Stimulated activated CD8-positive, alpha-beta memory T cell treated with anti-CD3 and anti-CD28 coated beads, Interleukin-2, amount 100 ng/mL, for 48 hours (primary cell): Measurements from ENCODE around the gene DNAH2.

ENCODE experiments used
- DNase-seq, 2 donors: peaks; one replicate each; pipeline ENCODE4 v3.0.0-alpha.2; 2020; ENCODE audit warnings: low read depth in 2 of 2

Gene DNAH2

DNA sequence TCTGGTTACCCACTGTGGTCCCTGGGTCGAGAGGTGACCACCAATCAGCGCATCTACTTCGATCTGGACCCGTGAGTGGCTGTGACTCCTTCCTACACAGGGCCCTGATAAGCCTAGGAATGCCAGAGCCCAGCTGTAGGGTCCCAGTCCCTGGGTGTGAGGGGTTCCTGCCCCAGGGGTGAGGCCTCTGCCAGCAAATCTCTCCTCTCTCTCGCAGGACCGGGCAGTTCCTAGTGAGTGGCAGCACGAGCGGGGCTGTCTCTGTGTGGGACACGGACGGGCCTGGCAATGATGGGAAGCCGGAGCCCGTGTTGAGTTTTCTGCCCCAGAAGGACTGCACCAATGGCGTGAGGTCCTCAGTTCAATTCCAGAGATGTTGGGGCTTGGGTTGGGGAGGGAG lies 14.8 kb upstream of the DNAH2 start:
- DNase-seq = no peak

DNA sequence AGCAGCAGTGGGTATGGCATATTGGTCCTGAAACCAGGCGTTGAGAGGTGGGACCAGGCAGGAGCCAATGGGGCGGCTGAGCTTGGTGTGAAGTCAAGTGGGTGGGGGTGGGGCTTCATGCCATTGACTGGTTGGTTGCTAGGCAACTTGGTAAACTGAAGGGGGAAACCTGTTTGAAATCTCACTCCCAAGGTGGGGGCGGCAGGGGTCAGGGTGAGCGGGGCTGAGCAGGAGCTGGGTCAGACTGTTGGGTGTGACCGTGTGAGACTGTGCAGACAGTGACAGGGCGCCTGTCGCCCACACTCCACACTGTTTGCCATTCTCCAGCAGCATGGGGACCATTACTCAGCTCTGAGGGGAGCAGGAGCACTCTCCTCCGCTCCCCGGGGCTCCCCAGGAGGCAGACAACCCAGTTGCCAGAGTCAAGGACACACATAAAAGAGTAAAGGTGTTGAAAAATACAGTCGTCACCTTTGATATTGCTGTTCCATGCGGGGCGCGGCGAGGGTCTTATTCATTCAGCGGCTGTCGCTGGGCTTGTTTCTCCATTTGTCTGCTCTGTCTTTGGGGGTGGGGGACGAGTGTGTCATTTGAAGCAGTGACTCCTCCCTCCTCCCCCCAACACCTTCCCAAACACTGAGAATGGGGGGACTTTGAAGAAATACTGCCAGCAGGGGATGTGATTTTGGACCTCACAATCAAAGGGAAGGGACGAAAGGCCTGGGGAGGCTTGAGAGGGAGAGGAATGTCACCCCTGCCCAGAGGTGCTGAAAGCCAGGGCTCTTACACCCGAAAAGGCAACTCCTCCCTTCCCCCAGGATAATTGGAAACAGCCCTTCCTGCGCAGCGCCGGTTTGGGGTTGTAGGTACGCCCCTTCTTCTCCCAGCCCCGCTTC lies 13.7 kb upstream of the DNAH2 start:
- no peak for DNase-seq

DNA sequence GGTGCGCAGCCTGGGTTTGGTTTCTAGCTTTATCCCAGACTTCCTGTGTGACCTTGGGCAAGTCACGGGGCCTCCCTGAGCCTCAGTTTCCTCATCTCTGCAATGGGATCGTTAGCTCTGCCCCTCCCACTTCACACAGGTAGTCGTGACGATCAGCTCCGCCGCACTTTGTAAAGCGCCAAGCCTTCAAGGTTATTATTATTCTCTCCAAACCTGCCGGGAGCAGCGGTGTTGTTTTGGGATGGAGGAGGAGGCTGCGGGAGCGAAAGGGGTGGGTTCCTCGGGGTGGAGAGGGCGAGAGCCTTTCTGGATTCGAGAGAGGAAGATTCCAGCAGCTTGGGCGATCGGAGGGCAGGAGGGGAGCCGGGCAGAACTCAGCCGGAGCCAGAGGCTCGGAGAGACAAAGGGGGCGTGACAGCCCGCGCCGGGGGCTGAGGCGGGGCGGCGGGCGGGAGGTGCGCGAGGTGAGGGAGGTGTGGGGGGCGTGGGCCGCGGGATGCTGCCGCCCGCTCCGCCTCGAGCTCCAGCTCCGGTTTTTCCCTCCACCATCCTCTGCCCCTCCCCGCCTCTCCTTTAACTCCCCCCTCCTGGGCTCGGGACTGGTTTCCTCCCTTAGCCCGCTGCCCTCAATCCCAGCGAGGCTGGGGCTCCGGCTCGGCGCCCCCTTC lies 12.8 kb upstream of the DNAH2 start, which contains the start of gene EFNB3:
EFNB3 (plus strand) TSS at position 602 of the 668 bp plus-strand sequence. CDS start 397 bp downstream, outside the sequence.
- DNase-seq = no peak

DNA sequence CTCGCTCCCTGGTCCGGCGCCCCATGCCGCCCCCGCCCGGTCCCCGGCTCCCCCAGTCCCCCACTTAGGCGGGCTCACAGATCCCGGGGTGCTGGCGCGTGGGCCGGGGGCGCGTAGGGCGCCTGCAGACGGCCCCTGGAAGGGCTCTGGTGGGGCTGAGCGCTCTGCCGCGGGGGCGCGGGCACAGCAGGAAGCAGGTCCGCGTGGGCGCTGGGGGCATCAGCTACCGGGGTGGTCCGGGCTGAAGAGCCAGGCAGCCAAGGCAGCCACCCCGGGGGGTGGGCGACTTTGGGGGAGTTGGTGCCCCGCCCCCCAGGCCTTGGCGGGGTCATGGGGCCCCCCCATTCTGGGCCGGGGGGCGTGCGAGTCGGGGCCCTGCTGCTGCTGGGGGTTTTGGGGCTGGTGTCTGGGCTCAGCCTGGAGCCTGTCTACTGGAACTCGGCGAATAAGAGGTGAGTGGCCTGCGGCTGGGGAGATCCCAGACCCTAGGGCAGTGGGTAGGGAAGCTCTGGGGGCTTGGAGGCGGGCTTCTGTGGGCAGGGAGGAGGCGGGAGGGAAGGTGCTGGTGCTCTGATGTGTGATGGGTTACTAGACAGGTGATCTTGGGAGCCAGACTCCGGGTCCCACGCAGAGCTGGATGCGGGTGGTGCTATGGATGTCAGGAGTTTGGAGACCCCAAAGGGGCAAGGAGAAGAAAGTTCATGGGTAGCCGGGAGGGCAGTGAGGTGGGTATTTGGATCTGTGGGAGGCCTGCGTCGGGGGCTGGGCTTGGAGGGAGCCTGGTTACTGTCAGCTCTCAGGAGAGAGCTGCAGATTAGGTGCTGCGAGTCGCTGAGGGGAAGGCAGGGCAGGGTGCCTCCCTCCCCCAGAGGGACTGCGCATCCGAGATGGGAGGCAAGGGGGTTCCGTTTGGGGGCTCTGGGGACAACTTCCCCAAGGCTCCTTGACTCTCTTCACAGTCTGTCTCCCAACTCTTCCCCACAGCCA lies 12.0 kb upstream of the DNAH2 start:
- DNase-seq = no peak

- no peak for DNase-seq
Measured at GRCh38 chr17:7706631-7707354, 10.8 kb upstream of the DNAH2 start.

- no peak for DNase-seq
Measured at GRCh38 chr17:7707446-7707845, 10.1 kb upstream of the DNAH2 start.

DNA sequence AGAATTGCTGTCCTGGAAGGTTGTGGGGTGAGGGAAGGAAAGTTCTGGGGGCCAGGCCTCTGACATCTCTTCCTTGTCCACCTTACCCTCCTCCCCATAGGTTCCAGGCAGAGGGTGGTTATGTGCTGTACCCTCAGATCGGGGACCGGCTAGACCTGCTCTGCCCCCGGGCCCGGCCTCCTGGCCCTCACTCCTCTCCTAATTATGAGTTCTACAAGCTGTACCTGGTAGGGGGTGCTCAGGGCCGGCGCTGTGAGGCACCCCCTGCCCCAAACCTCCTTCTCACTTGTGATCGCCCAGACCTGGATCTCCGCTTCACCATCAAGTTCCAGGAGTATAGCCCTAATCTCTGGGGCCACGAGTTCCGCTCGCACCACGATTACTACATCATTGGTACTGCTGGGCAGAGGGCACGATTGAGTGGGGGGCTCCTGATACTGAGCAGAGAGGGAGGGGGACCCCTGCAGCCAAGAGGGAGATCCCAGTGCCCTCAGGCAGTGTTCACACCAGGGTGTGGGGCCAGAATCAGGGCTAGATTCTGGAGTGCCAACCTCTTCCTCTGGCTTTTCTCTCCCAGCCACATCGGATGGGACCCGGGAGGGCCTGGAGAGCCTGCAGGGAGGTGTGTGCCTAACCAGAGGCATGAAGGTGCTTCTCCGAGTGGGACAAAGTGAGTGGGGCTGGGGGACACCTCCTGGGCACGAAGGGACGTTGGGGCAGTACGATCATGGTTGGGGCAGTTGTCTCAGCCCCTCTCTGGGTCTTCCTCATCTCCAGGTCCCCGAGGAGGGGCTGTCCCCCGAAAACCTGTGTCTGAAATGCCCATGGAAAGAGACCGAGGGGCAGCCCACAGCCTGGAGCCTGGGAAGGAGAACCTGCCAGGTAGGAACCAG lies 9.4 kb upstream of the DNAH2 start:
- DNase-seq = no peak

DNA sequence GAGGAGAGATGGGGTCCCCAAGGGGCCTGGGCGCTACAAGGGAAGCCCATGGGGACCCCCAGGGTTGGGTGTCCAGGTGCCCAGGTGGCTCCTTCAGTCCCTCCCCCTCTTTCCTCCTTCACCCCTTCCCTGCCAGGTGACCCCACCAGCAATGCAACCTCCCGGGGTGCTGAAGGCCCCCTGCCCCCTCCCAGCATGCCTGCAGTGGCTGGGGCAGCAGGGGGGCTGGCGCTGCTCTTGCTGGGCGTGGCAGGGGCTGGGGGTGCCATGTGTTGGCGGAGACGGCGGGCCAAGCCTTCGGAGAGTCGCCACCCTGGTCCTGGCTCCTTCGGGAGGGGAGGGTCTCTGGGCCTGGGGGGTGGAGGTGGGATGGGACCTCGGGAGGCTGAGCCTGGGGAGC lies 8.5 kb upstream of the DNAH2 start:
- DNase-seq = no peak

GRCh38 chr17:7710301-7710700 lies 7.2 kb upstream of the DNAH2 start:
- no peak for DNase-seq

- no peak for DNase-seq
Measured at GRCh38 chr17:7711051-7711755, 6.3 kb upstream of the DNAH2 start.

DNA sequence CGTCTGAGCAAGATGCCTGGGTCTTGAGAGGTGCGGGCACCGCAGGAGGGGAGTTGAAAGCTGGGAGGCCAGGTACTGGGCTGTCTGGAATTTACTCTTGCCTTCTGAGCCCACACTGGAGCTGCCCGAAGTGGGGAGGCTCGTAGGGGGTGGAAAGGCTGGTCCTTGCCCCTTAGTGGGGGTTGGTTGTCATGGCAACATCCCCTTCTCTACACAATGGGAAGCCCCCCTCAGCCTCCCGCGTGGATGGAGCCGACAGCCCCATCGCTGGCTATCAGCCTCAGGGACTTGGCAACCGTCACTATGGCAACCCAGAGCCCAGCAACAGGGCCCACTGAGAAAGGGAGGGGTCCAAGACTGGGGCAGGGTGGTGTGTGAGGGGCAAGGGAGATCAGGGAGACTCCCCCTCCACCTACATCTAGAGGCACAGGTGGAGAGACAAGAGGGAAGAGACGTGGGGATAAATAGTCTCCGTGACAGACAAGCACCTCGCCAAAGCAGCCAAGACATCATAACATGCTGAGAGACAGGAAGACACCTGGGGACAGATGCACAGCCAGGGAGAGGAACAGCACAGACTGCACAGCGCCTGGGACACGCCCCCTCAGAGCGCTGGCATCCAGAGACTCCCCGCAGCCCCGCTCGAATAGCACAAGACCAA lies 5.3 kb upstream of the DNAH2 start:
- no peak for DNase-seq

DNA sequence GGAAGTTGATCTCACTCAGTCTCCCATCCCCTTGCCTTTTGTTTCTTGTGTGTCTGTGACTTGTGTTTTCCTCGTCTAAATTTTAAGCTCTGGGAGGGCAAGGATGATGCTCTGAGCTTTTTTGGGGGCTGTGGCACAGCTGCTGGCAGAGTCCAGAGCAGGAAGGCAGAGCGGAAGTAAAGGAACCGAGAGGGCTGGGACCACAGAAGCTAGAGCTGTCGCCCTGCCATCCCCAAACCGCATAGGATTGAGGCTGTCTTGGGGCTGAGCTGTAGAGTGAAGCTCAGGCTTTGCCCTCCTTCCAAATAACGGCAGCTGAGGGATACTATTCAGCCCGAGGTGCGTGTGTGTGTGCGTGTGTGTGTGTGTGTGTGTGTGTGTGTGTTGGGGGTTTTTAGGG lies 3.8 kb upstream of the DNAH2 start:
- DNase-seq = no peak

- no peak for DNase-seq
Measured at GRCh38 chr17:7714721-7715594, 2.6 kb upstream of the DNAH2 start.

DNA sequence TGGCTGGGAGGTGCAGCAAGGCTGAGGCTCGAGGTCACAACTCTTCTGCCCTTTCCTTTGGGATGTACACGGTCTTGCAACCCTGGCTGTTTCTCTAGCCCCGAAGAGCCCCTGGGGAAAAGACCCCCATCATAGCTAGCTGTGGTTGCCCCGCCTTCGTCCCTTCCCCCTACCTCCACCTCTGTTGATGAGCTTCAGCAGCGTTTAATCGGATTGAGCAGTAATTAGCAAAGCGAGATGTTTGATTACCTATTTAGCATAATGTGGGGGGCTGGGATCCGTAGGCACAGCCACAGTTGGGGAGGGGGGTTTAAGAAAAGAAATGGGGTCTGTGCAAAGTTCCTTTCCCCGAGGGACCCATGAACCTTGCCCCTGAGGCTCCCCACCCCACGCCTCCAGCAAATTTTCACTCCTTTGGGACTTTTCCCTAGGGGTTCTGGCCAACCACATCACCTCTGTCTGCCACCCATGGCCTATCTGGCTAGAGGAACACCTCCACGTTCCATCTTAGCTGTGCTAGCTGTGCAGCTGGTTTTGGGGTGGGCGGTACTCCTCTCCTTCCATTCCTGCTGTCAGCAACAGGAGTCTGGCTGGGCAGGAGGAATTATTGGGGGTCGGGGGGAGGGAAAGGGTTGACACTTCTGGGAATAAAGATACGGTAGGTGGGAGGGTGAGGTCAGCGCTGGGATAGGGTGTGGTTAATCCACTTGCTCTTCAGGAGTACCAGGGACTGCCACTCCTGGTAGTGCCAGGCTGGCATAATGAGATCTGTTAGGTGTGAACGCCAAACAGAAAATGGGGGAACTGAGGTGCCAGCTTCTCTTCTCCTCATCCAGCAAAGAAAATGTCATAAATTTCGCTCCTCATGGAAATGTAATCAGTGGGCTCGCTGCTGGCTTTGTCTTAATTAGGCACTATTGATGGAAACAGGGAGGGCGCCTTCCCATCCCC lies 1.3 kb upstream of the DNAH2 start:
- DNase-seq = no peak

- no peak for DNase-seq
Measured at GRCh38 chr17:7717756-7718350, 309 bp downstream of the DNAH2 start.

DNA sequence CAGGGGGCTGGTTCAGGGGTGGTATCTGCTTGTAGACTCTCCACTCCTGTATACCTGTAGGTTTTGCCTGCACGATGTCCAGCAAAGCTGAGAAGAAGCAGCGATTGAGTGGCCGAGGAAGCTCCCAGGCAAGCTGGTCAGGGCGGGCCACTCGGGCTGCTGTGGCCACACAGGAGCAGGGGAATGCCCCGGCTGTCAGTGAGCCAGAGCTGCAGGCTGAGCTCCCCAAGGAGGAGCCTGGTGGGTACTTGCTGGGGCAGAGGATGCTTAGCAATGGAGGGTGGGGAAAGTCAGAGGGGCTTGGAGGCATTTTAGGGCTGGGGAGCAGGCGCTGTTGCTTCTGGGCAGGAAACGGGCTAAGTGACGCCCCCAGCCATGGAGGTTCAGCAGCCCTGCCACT lies 2.1 kb downstream of the DNAH2 start:
- DNase-seq = no peak
